ENCODE measurements around the gene SAMD5. TPM values are rescaled to one million over a fixed set of nuclear protein-coding genes. Genes with fewer than 3 reads are reported as not detected.
A peak's percentile ranks its signal among the peaks of the same experiment; 100 is the strongest.

SAMD5 gene
- total RNA-seq, 4 donors from 2014 or later, result 1.0 to 7.8 (median 3.7) TPM

GRCh38 chr6:147595961-147596360 is 87.5 kb downstream of the SAMD5 start:
- Histone ChIP-seq H3K9me3 (no peaks in the 10 kb centered on the region), H3K27me3 (no peaks in the 10 kb centered on the region), H3K27ac (no peak overlapping the region), H3K36me3 (no peaks in the 10 kb centered on the region), H3K4me1 (no peaks in the 10 kb centered on the region), H3K4me3 (no peak overlapping the region)
- whole genome bisulfite sequencing, result 78% methylated on average over 3 of the region's 3 CpGs
- no peak for DNase-seq (ENCODE audit: low spot score in 2 of 2)
- TF ChIP-seq POLR2A (IDR thresholded peaks at IDR 0.05) (no peak), POLR2AphosphoS5 (IDR thresholded peaks at IDR 0.05) (no peak), EP300 (IDR thresholded peaks at IDR 0.05) (no peak)
- TF ChIP-seq, protein P1, sequence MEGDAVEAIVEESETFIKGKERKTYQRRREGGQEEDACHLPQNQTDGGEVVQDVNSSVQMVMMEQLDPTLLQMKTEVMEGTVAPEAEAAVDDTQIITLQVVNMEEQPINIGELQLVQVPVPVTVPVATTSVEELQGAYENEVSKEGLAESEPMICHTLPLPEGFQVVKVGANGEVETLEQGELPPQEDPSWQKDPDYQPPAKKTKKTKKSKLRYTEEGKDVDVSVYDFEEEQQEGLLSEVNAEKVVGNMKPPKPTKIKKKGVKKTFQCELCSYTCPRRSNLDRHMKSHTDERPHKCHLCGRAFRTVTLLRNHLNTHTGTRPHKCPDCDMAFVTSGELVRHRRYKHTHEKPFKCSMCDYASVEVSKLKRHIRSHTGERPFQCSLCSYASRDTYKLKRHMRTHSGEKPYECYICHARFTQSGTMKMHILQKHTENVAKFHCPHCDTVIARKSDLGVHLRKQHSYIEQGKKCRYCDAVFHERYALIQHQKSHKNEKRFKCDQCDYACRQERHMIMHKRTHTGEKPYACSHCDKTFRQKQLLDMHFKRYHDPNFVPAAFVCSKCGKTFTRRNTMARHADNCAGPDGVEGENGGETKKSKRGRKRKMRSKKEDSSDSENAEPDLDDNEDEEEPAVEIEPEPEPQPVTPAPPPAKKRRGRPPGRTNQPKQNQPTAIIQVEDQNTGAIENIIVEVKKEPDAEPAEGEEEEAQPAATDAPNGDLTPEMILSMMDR (IDR thresholded peaks at IDR 0.05), result no peak

GRCh38 chr6:147603392-147604081 is 95.0 kb downstream of the SAMD5 start:
- peaks cover 6% of the 10 kb centered on the region for H3K4me1 ChIP-seq
- no peaks in the 10 kb centered on the region for H3K27me3 ChIP-seq
- no peaks in the 10 kb centered on the region for H3K36me3 ChIP-seq
- DNase-seq (ENCODE audit: low spot score in 2 of 2), result no peak
- WGBS, result 62% methylated on average over 2 of the region's 2 CpGs
- peak overlapping the region; percentile 14 for H3K27ac ChIP-seq
- no peak overlapping the region for H3K4me3 ChIP-seq
- TF ChIP-seq EP300 (IDR thresholded peaks at IDR 0.05), result no peak
- TF ChIP-seq POLR2AphosphoS5 (IDR thresholded peaks at IDR 0.05), result no peak
- TF ChIP-seq, protein P1 (IDR thresholded peaks at IDR 0.05), result no peak
- no peak for TF ChIP-seq POLR2A (IDR thresholded peaks at IDR 0.05)
- no peaks in the 10 kb centered on the region for H3K9me3 ChIP-seq

GRCh38 chr6:147604373-147604772 is 95.9 kb downstream of the SAMD5 start:
- Histone ChIP-seq H3K36me3 (no peaks in the 10 kb centered on the region), H3K27ac (no peak overlapping the region), H3K4me3 (no peak overlapping the region), H3K9me3 (no peaks in the 10 kb centered on the region), H3K4me1 (peaks cover 6% of the 10 kb centered on the region), H3K27me3 (no peaks in the 10 kb centered on the region)
- DNase-seq (ENCODE audit: low spot score in 2 of 2), result no peak
- 26% methylated on average over 4 of the region's 4 CpGs for WGBS
- TF ChIP-seq EP300 (IDR thresholded peaks at IDR 0.05) (no peak), POLR2AphosphoS5 (IDR thresholded peaks at IDR 0.05) (no peak), POLR2A (IDR thresholded peaks at IDR 0.05) (no peak)
- TF ChIP-seq, protein P1 (IDR thresholded peaks at IDR 0.05), result no peak

GRCh38 chr6:147611992-147612391 is 103.5 kb downstream of the SAMD5 start:
- no peaks in the 10 kb centered on the region for H3K36me3 ChIP-seq
- H3K4me1 ChIP-seq, result no peaks in the 10 kb centered on the region
- H3K27me3 ChIP-seq, result no peaks in the 10 kb centered on the region
- H3K9me3 ChIP-seq, result no peaks in the 10 kb centered on the region
- TF ChIP-seq EP300 (IDR thresholded peaks at IDR 0.05) (no peak), POLR2A (IDR thresholded peaks at IDR 0.05) (no peak), POLR2AphosphoS5 (IDR thresholded peaks at IDR 0.05) (no peak)
- TF ChIP-seq, protein P1 (IDR thresholded peaks at IDR 0.05), result no peak
- DNase-seq (ENCODE audit: low spot score in 2 of 2), result no peak
- 95% methylated on average over 5 of the region's 5 CpGs for WGBS
- H3K4me3 ChIP-seq, result no peak overlapping the region
- H3K27ac ChIP-seq, result no peak overlapping the region

GRCh38 chr6:147614501-147614900 is 106.0 kb downstream of the SAMD5 start:
- no peaks in the 10 kb centered on the region for H3K4me1 ChIP-seq
- H3K27me3 ChIP-seq, result no peaks in the 10 kb centered on the region
- no peak for TF ChIP-seq POLR2A (IDR thresholded peaks at IDR 0.05)
- TF ChIP-seq EP300 (IDR thresholded peaks at IDR 0.05), result no peak
- no peak for TF ChIP-seq POLR2AphosphoS5 (IDR thresholded peaks at IDR 0.05)
- TF ChIP-seq, protein P1 (IDR thresholded peaks at IDR 0.05), result no peak
- H3K27ac ChIP-seq, result no peak overlapping the region
- DNase-seq (ENCODE audit: low spot score in 2 of 2), result no peak
- H3K4me3 ChIP-seq, result no peak overlapping the region
- H3K9me3 ChIP-seq, result no peaks in the 10 kb centered on the region
- H3K36me3 ChIP-seq, result no peaks in the 10 kb centered on the region
- 83% methylated on average over 4 of the region's 4 CpGs for WGBS

Data from suprapubic skin (tissue), 4 donors.